SK-N-SH (cell line): ENCODE results near the gene KIF15. TPM values are rescaled to one million over a fixed set of nuclear protein-coding genes. Genes with fewer than 3 reads are reported as not detected.

ENCODE experiments used
- CTCF ChIA-PET: fragments of 300-600, 350-600 bp; formaldehyde crosslinking; extraction: SDS; loops from one replicate; lab custom pipeline; 2021; lab: Yijun Ruan, JAX
- POLR2A ChIA-PET: fragments of 350-600 bp; sonication (Branson Sonifier 250); formaldehyde crosslinking; extraction: SDS; loops from one replicate; lab custom pipeline; 2020; ENCODE audit warnings: antibody characterized with exemption, inconsistent platforms; lab: Yijun Ruan, JAX
- DNase-seq: peaks from one replicate; pipeline ENCODE4 v3.0.0; 2012
- H2AFZ ChIP-seq: fragments of 200-600 bp; sonication (generic); 2 replicates; pipeline ENCODE4 v1.8.1; 2016; ENCODE audit warnings: antibody characterized with exemption, mild to moderate bottlenecking, low read depth
- H3F3A ChIP-seq: fragments of 200-600 bp; sonication (generic); replicated peaks from 2 replicates; pipeline ENCODE3; 2016; ENCODE audit warnings: antibody characterized with exemption, mild to moderate bottlenecking; ENCODE audit not compliant: insufficient read depth
- H3K27ac ChIP-seq, 2 experiments: fragments of 200-500 bp in 1 of 2; fragments of 200-600 bp in 1 of 2; sonication (Bioruptor generic) in 1 of 2; sonication (generic), shearing (Covaris generic) in 1 of 2; 2 replicates each; pipeline versions ENCODE4 v1.5.1 to v1.6.1; 2014 to 2016; ENCODE audit warnings: low read depth in 2 of 2, inconsistent platforms in 1 of 2, low read length in 1 of 2, mild to moderate bottlenecking in 1 of 2, mixed read lengths in 1 of 2
- H3K27me3 ChIP-seq: fragments of 200-600 bp; sonication (generic), shearing (Covaris generic); 2 replicates; pipeline ENCODE4 v1.6.1; 2016; ENCODE audit warnings: mixed run types; ENCODE audit not compliant: insufficient read depth
- H3K36me3 ChIP-seq, 2 experiments: fragments of 200-500 bp in 1 of 2; fragments of 200-600 bp in 1 of 2; sonication (Bioruptor generic) in 1 of 2; sonication (generic) in 1 of 2; replicated peaks in 1 of 2; 2 replicates each; pipeline versions ENCODE3 to v1.5.1; 2014 to 2016; ENCODE audit warnings: low read length in 1 of 2, mild to moderate bottlenecking in 1 of 2; ENCODE audit not compliant: insufficient read depth in 2 of 2, control insufficient read depth in 1 of 2
- H3K4me1 ChIP-seq, 2 experiments: fragments of 200-500 bp in 1 of 2; fragments of 200-600 bp in 1 of 2; sonication (Bioruptor generic) in 1 of 2; sonication (generic), shearing (Covaris generic) in 1 of 2; 2 replicates each; pipeline versions ENCODE4 v1.5.1 to v1.6.1; 2014 to 2016; ENCODE audit warnings: low read depth in 1 of 2, low read length in 1 of 2, mixed run types in 1 of 2; ENCODE audit not compliant: insufficient read depth in 2 of 2, control insufficient read depth in 1 of 2
- H3K4me2 ChIP-seq: fragments of 200-600 bp; sonication (generic), shearing (Covaris generic); 2 replicates; pipeline ENCODE4 v1.6.1; 2017; ENCODE audit warnings: mixed run types
- H3K4me3 ChIP-seq, 2 experiments: fragments of 200-500 bp in 1 of 2; fragments of 200-600 bp in 1 of 2; sonication (Bioruptor generic) in 1 of 2; sonication (generic), shearing (Covaris generic) in 1 of 2; 2 replicates each; pipeline versions ENCODE4 v1.5.1 to v1.8.1; 2014 to 2016; ENCODE audit warnings: low read depth in 2 of 2, inconsistent platforms in 1 of 2, low read length in 1 of 2, mild to moderate bottlenecking in 1 of 2, mixed read lengths in 1 of 2, moderate library complexity in 1 of 2
- H3K79me2 ChIP-seq: fragments of 200-600 bp; sonication (generic); 2 replicates; pipeline ENCODE4 v1.8.1; 2017; ENCODE audit warnings: mild to moderate bottlenecking; ENCODE audit not compliant: insufficient read depth
- H3K9ac ChIP-seq: fragments of 200-600 bp; sonication (generic); 2 replicates; pipeline ENCODE4 v1.6.1; 2017; ENCODE audit warnings: mixed run types
- H3K9me2 ChIP-seq: fragments of 200-600 bp; sonication (generic); 2 replicates; pipeline ENCODE4 v1.6.1; 2017; ENCODE audit warnings: mixed run types
- H3K9me3 ChIP-seq: fragments of 200-600 bp; sonication (generic); 2 replicates; pipeline ENCODE4 v1.6.1; 2017; ENCODE audit warnings: mixed run types, mild to moderate bottlenecking, moderate library complexity
- H4K20me1 ChIP-seq: fragments of 200-600 bp; sonication (generic); 2 replicates; pipeline ENCODE4 v1.6.1; 2017; ENCODE audit warnings: mild to moderate bottlenecking, mixed run types; ENCODE audit not compliant: insufficient read depth
- CHD2 ChIP-seq: fragments of 150-350 bp; IDR thresholded peaks from 2 replicates; pipeline ENCODE4 v1.6.1; 2018; ENCODE audit warnings: low read length; ENCODE audit not compliant: partially characterized antibody
- CTCF ChIP-seq: fragments of 200-600 bp; sonication (generic); IDR thresholded peaks from 2 replicates; pipeline ENCODE4 v1.6.1; 2017; ENCODE audit warnings: antibody characterized with exemption, mild to moderate bottlenecking, moderate library complexity
- FOXM1 ChIP-seq: IDR thresholded peaks from 2 replicates; pipeline ENCODE4 v1.4.0; 2012; ENCODE audit warnings: low read depth, mild to moderate bottlenecking
- GATA2 ChIP-seq: sonication (generic); formaldehyde crosslinking; IDR thresholded peaks from 2 replicates; pipeline ENCODE4 v1.5.0; 2020; ENCODE audit warnings: mild to moderate bottlenecking, missing genetic modification reagents
- IRF3 ChIP-seq: fragments of 150-350 bp; IDR thresholded peaks from 2 replicates; pipeline ENCODE4 v1.6.1; 2016; ENCODE audit warnings: mild to moderate bottlenecking, low read depth, low read length
- JUND ChIP-seq: IDR thresholded peaks from 2 replicates; pipeline ENCODE4 v1.4.0; 2012
- MAX ChIP-seq: IDR thresholded peaks from 2 replicates; pipeline ENCODE4 v1.4.0; 2012; ENCODE audit warnings: low read depth
- MXI1 ChIP-seq: IDR thresholded peaks from 2 replicates; pipeline ENCODE4 v1.6.1; 2012; ENCODE audit warnings: mild to moderate bottlenecking, low read depth, low read length, improper control_type of control experiment
- NFIC ChIP-seq: IDR thresholded peaks from 2 replicates; pipeline ENCODE4 v1.4.0; 2012; ENCODE audit warnings: borderline replicate concordance
- NRF1 ChIP-seq: IDR thresholded peaks from 2 replicates; pipeline ENCODE4 v1.6.1; 2012; ENCODE audit warnings: low read depth, mild to moderate bottlenecking, low read length
- PBX3 ChIP-seq: IDR thresholded peaks from 2 replicates; pipeline ENCODE4; 2012
- RCOR1 ChIP-seq: fragments of 150-350 bp; IDR thresholded peaks from 2 replicates; pipeline ENCODE4 v1.6.1; 2017; ENCODE audit warnings: antibody characterized with exemption, low read length
- REST ChIP-seq: IDR thresholded peaks from 2 replicates; pipeline ENCODE4 v1.6.1; 2012; ENCODE audit warnings: mild to moderate bottlenecking, low read depth, low read length, moderate library complexity
- RXRA ChIP-seq: IDR thresholded peaks from 2 replicates; pipeline ENCODE4 v1.4.0; 2012; ENCODE audit warnings: low read depth, mild to moderate bottlenecking, borderline replicate concordance
- SIN3A ChIP-seq: IDR thresholded peaks from 2 replicates; pipeline ENCODE4 v1.6.1; 2012; ENCODE audit warnings: low read depth, mild to moderate bottlenecking, low read length, moderate library complexity, borderline replicate concordance
- SMC3 ChIP-seq: IDR thresholded peaks from 2 replicates; pipeline ENCODE4 v1.6.1; 2012; ENCODE audit warnings: low read depth, low read length, improper control_type of control experiment
- TCF12 ChIP-seq: IDR thresholded peaks from 2 replicates; pipeline ENCODE4 v1.4.0; 2012
- TEAD4 ChIP-seq: IDR thresholded peaks from 2 replicates; pipeline ENCODE4 v1.4.0; 2012; ENCODE audit warnings: mild to moderate bottlenecking, borderline replicate concordance; ENCODE audit not compliant: insufficient read depth
- YY1 ChIP-seq: IDR thresholded peaks from 2 replicates; pipeline ENCODE4 v1.4.0; 2012; ENCODE audit warnings: low read depth, mild to moderate bottlenecking
- ZBTB33 ChIP-seq: IDR thresholded peaks from 2 replicates; pipeline ENCODE4 v1.4.0; 2012; ENCODE audit warnings: low read depth, borderline replicate concordance
- WGBS: methylation state at CpG from one replicate; pipeline ENCODE4 v1.1.6; 2017; ENCODE audit warnings: low lambda C conversion rate; 5-methylcytosine and 5-hydroxymethylcytosine counted together
- polyA plus RNA-seq, 3 experiments: library from polyadenylated mRNA; depleted of rRNA; stranded (reverse); fragments of >200 nt; gene quantifications; 2 replicates each; pipeline ENCODE4 v1.2.3, GENCODE V29; 2012

Gene KIF15
- polyA plus RNA-seq, 1 of the 3 experiments (the other 2 are of a cell fraction): 2.3 TPM

- ChIA-PET CTCF (no interaction called here), POLR2A (no interaction called here)
- no peak for DNase-seq
- Histone ChIP-seq H4K20me1 (no peaks in the 10 kb centered on the region), H3K9me3 (no peaks in the 10 kb centered on the region), H2AFZ (no peak overlapping the region), H3K27me3 (no peaks in the 10 kb centered on the region), H3K4me1 (no peaks in the 10 kb centered on the region), H3F3A (no peaks in the 10 kb centered on the region), H3K27ac (no peak overlapping the region), H3K9me2 (no peaks in the 10 kb centered on the region), H3K79me2 (no peaks in the 10 kb centered on the region), H3K36me3 (no peaks in the 10 kb centered on the region), H3K4me2 (no peak overlapping the region), H3K4me3 (no peak overlapping the region), H3K9ac (no peak overlapping the region)
- TF ChIP-seq YY1: no peak
- no peak for TF ChIP-seq MAX
- no peak for TF ChIP-seq NFIC
- no peak for TF ChIP-seq SIN3A
- no peak for TF ChIP-seq NRF1
- TF ChIP-seq TCF12: no peak
- no peak for TF ChIP-seq TEAD4
- no peak for TF ChIP-seq FOXM1
- no peak for TF ChIP-seq IRF3
- no peak for TF ChIP-seq GATA2 (CRISPR knock-in tag)
- no peak for TF ChIP-seq CTCF
- TF ChIP-seq RXRA: no peak
- WGBS: 60% methylated on average over 3 of the region's 3 CpGs
Measured at GRCh38 chr3:44875596-44875995, 114.0 kb downstream of the KIF15 start.

- H2AFZ ChIP-seq: no peak overlapping the region
- H3K9ac ChIP-seq: no peak overlapping the region
- H3K4me3 ChIP-seq: no peak overlapping the region
- H4K20me1 ChIP-seq: no peaks in the 10 kb centered on the region
- no peak for DNase-seq
- ChIA-PET POLR2A (no interaction called here), CTCF (interaction anchor here (0.6 to 1.0 kb wide), 4 partner anchors 37 to 358 kb away, joined by 3 to 5 read pairs (median 4); no protein-coding TSS in a partner anchor)
- H3K36me3 ChIP-seq: no peaks in the 10 kb centered on the region
- H3K4me1 ChIP-seq: no peaks in the 10 kb centered on the region
- H3K9me2 ChIP-seq: no peaks in the 10 kb centered on the region
- H3F3A ChIP-seq: no peaks in the 10 kb centered on the region
- H3K79me2 ChIP-seq: no peaks in the 10 kb centered on the region
- 95% methylated on average over 3 of the region's 3 CpGs for WGBS
- no peak overlapping the region for H3K27ac ChIP-seq
- H3K9me3 ChIP-seq: no peaks in the 10 kb centered on the region
- H3K27me3 ChIP-seq: no peaks in the 10 kb centered on the region
- H3K4me2 ChIP-seq: no peak overlapping the region
- TF ChIP-seq PBX3: no peak
- TF ChIP-seq RCOR1: no peak
- no peak for TF ChIP-seq CHD2
- TF ChIP-seq JUND: no peak
- TF ChIP-seq SMC3: no peak
- no peak for TF ChIP-seq TCF12
- no peak for TF ChIP-seq TEAD4
- TF ChIP-seq REST: no peak
- no peak for TF ChIP-seq MXI1
- TF ChIP-seq ZBTB33: no peak
Measured at GRCh38 chr3:44877333-44877732, 115.7 kb downstream of the KIF15 start.
